Pulmonary artery endothelial cell (primary cell): ENCODE data around the gene SIM1. TPM values are rescaled to one million over a fixed set of nuclear protein-coding genes. Genes with fewer than 3 reads are reported as not detected.

Experiments used
- DNase-seq: peaks from one replicate; pipeline ENCODE4 v3.0.0-alpha.2; 2011; ENCODE audit warnings: low read depth, low spot score
- total RNA-seq: library from RNA; depleted of rRNA; stranded (reverse); fragments of >200 nt; gene quantifications from 2 replicates; pipeline ENCODE4 v1.2.3, GENCODE V29; 2014

SIM1 gene
- total RNA-seq: 0.07 TPM in 1 of 2 replicates, not detected in the other

GRCh38 chr6:100464903-100465700 lies at the start of gene SIM1:
Gene SIM1, minus strand, starts transcription at chr6:100464921. Its CDS starts 1,453 bp downstream, at chr6:100463468.
- peak; percentile 30 for DNase-seq

GRCh38 chr6:100512203-100512862 lies 47.6 kb upstream of the SIM1 start:
- DNase-seq: no peak

- no peak for DNase-seq
Measured at GRCh38 chr6:100509101-100509500, 44.4 kb upstream of the SIM1 start.

- DNase-seq: peak; percentile 11
Measured at GRCh38 chr6:100506651-100507050, 41.9 kb upstream of the SIM1 start.

GRCh38 chr6:100504786-100505737 lies 40.3 kb upstream of the SIM1 start:
- peak; percentile 19 for DNase-seq

GRCh38 chr6:100503043-100503705 lies 38.5 kb upstream of the SIM1 start:
- no peak for DNase-seq

GRCh38 chr6:100493206-100493888 lies 28.6 kb upstream of the SIM1 start:
- no peak for DNase-seq

GRCh38 chr6:100491952-100492670 lies 27.4 kb upstream of the SIM1 start:
- DNase-seq: no peak

GRCh38 chr6:100490065-100490464 lies 25.3 kb upstream of the SIM1 start:
- DNase-seq: no peak

GRCh38 chr6:100488244-100488643 lies 23.5 kb upstream of the SIM1 start:
- DNase-seq: no peak

- DNase-seq: no peak
Measured at GRCh38 chr6:100487638-100488037, 22.9 kb upstream of the SIM1 start.

- DNase-seq: no peak
Measured at GRCh38 chr6:100485268-100485667, 20.5 kb upstream of the SIM1 start.

GRCh38 chr6:100484474-100484873 lies 19.8 kb upstream of the SIM1 start:
- DNase-seq: no peak

GRCh38 chr6:100482698-100483097 lies 18.0 kb upstream of the SIM1 start:
- DNase-seq: no peak

- no peak for DNase-seq
Measured at GRCh38 chr6:100479179-100480035, 14.7 kb upstream of the SIM1 start.

GRCh38 chr6:100475554-100476320 lies 11.0 kb upstream of the SIM1 start:
- no peak for DNase-seq

- DNase-seq: no peak
Measured at GRCh38 chr6:100473182-100473581, 8.5 kb upstream of the SIM1 start.

GRCh38 chr6:100472674-100473073 lies 8.0 kb upstream of the SIM1 start:
- no peak for DNase-seq
